Measurements from ENCODE around the gene CHST9. TPM values are rescaled to one million over a fixed set of nuclear protein-coding genes. Genes with fewer than 3 reads are reported as not detected.
"Not testable (repeated sequence)": the region's sequence is repeated elsewhere in the genome, so short reads cannot be mapped to it uniquely, and the experiment has no call there.

CHST9 gene
- total and polyA plus RNA-seq, 10 of the 15 experiments (the other 5 are each of a cell fraction or from before 2014, with no cell fraction given), result 0.34 TPM; not detected in 9

- H3K9ac ChIP-seq (ENCODE audit: control insufficient read depth, insufficient read depth, low read length); RAD21 ChIA-PET (ENCODE audit: unreplicated experiment); H3K4me2 ChIP-seq (ENCODE audit: control insufficient read depth, insufficient read depth); H2AFZ ChIP-seq (ENCODE audit: control insufficient read depth, low read depth, low read length); H3K27ac ChIP-seq (ENCODE audit: control insufficient read depth, insufficient read depth); BruUV-seq (replicated peaks); H3K79me2 ChIP-seq (ENCODE audit: control insufficient read depth, insufficient read depth, low read length); H3K9me3 ChIP-seq (replicated peaks; ENCODE audit: control insufficient read depth, insufficient read depth, low read length); H4K20me1 ChIP-seq (ENCODE audit: control insufficient read depth, insufficient read depth); FAIRE-seq; H3K27me3 ChIP-seq (replicated peaks in 1 of 2; ENCODE audit: control insufficient read depth in 2 of 2, insufficient read depth in 2 of 2, low read length in 1 of 2); DNase-seq (ENCODE audit: low read depth, low spot score); POLR2A ChIA-PET; H3K36me3 ChIP-seq (ENCODE audit: control insufficient read depth in 2 of 2, insufficient read depth in 2 of 2, low read length in 1 of 2); ATAC-seq; H3K4me1 ChIP-seq (ENCODE audit: control insufficient read depth, insufficient read depth, low read length); CTCF ChIA-PET; H3K4me3 ChIP-seq: not testable (repeated sequence)
- in situ Hi-C loops (cut with MboI), result loop anchor here (10.0 kb wide), 1 partner anchor 58 kb away; no protein-coding TSS in a partner anchor
- intact Hi-C loops (cut with micrococcal nuclease; ENCODE audit: unreplicated experiment), result loop anchor here (10.0 kb wide), 1 partner anchor 428 kb away; the partner anchor contains the start of gene KCTD1
- SMC1A ChIA-PET (ENCODE audit: uncharacterized antibody, unreplicated experiment), result interaction anchor here (0.6 kb wide), 1 partner anchor 181 kb away, joined by 3 read pairs; no protein-coding TSS in a partner anchor
- WGBS (ENCODE audit: insufficient coverage, insufficient replicate concordance, low lambda C conversion rate, missing lambda C conversion rate), result 85% methylated on average over 14 of the region's 15 CpGs
These were observed 212.6 kb downstream of the CHST9 start for GRCh38 chr18:26972549-26972948.

- POLR2A ChIA-PET, result interaction anchor here (0.7 kb wide), 1 partner anchor 1197 kb away, joined by 4 read pairs; no protein-coding TSS in a partner anchor
- no peak for TF ChIP-seq STAT3 (IDR thresholded peaks at IDR 0.05; ENCODE audit: low read depth, low read length)
- TF ChIP-seq CUX1 (IDR thresholded peaks at IDR 0.05; ENCODE audit: insufficient replicate concordance, low read depth, low read length), result no peak
- no peak for TF ChIP-seq EED (IDR thresholded peaks at IDR 0.05; ENCODE audit: low read depth)
- TF ChIP-seq ZNF207 (IDR thresholded peaks at IDR 0.05; ENCODE audit: borderline replicate concordance), result no peak
- no peak for TF ChIP-seq ZNF592 (IDR thresholded peaks at IDR 0.05)
- no peak for TF ChIP-seq ZNF217 (IDR thresholded peaks at IDR 0.05)
These were observed 213.7 kb downstream of the CHST9 start for GRCh38 chr18:26971409-26971808.

More at GRCh38 chr18:26971409-26971808, 213.7 kb downstream of the CHST9 start:
- in situ Hi-C loops (cut with MboI) (loop anchor here (10.0 kb wide), 1 partner anchor 57 kb away; no protein-coding TSS in a partner anchor), intact Hi-C loops (cut with micrococcal nuclease; ENCODE audit: unreplicated experiment) (loop anchor here (10.0 kb wide), 1 partner anchor 427 kb away; the partner anchor contains the start of gene KCTD1)
- H3K4me1 ChIP-seq (ENCODE audit: control insufficient read depth, insufficient read depth, low read length), result no peaks in the 10 kb centered on the region
- no TSS peak for BruUV-seq (replicated peaks)
- H3K4me3 ChIP-seq, result no peak overlapping the region
- H2AFZ ChIP-seq (ENCODE audit: control insufficient read depth, low read depth, low read length), result no peak overlapping the region
- 45% methylated on average over 8 of the region's 8 CpGs for WGBS (ENCODE audit: insufficient coverage, insufficient replicate concordance, low lambda C conversion rate, missing lambda C conversion rate)
- no peaks in the 10 kb centered on the region for H4K20me1 ChIP-seq (ENCODE audit: control insufficient read depth, insufficient read depth)
- RAD21 ChIA-PET (ENCODE audit: unreplicated experiment), result no interaction called here
- no peak overlapping the region for H3K27ac ChIP-seq (ENCODE audit: control insufficient read depth, insufficient read depth)
- H3K4me2 ChIP-seq (ENCODE audit: control insufficient read depth, insufficient read depth), result no peak overlapping the region
- no peaks in the 10 kb centered on the region for H3K9me3 ChIP-seq (replicated peaks; ENCODE audit: control insufficient read depth, insufficient read depth, low read length)
- H3K27me3 ChIP-seq (replicated peaks in 1 of 2; ENCODE audit: control insufficient read depth in 2 of 2, insufficient read depth in 2 of 2, low read length in 1 of 2), result no peaks in the 10 kb centered on the region
- no peaks in the 10 kb centered on the region for H3K36me3 ChIP-seq (ENCODE audit: control insufficient read depth in 2 of 2, insufficient read depth in 2 of 2, low read length in 1 of 2)
- H3K9ac ChIP-seq (ENCODE audit: control insufficient read depth, insufficient read depth, low read length), result no peak overlapping the region
- CTCF ChIA-PET, result no interaction called here
- SMC1A ChIA-PET (ENCODE audit: uncharacterized antibody, unreplicated experiment), result no interaction called here
- no peak for ATAC-seq
- FAIRE-seq, result no peak
- H3K79me2 ChIP-seq (ENCODE audit: control insufficient read depth, insufficient read depth, low read length), result no peaks in the 10 kb centered on the region
- DNase-seq (ENCODE audit: low read depth, low spot score), result no peak

All from GM12878 (cell line).